CD14-positive monocyte (primary cell): ENCODE measurements around the gene RRAD. TPM values are rescaled to one million over a fixed set of nuclear protein-coding genes. Genes with fewer than 3 reads are reported as not detected.

Source experiments
- DNase-seq, 3 donors: peaks; one replicate each; pipeline ENCODE4 v3.0.0-alpha.2; 2011 to 2022
- H2AFZ ChIP-seq: 2 replicates; pipeline ENCODE4 v1.6.0; 2012; ENCODE audit warnings: mild to moderate bottlenecking, low read depth, low read length, inconsistent platforms; ENCODE audit not compliant: insufficient read depth, poor library complexity, severe bottlenecking
- H3K27ac ChIP-seq, 2 donors: 1 replicate in 1 of 2; 2 replicates in 1 of 2; pipeline ENCODE4 v1.5.1; 2012 to 2013; ENCODE audit warnings: low read length in 2 of 2, control low read depth in 1 of 2, inconsistent platforms in 1 of 2, low read depth in 1 of 2, mild to moderate bottlenecking in 1 of 2
- H3K27me3 ChIP-seq, 2 donors: one replicate each; pipeline versions ENCODE4 v1.6.0 to v1.6.1; 2011 to 2013; ENCODE audit warnings: low read length in 2 of 2; ENCODE audit not compliant: control insufficient read depth in 2 of 2, insufficient read depth in 2 of 2
- H3K36me3 ChIP-seq, 2 donors: replicated peaks in 1 of 2; 1 replicate in 1 of 2; 2 replicates in 1 of 2; pipeline versions ENCODE4 v1.5.1 to v1.6.1; 2012 to 2013; ENCODE audit warnings: low read length in 2 of 2, control low read depth in 1 of 2, inconsistent platforms in 1 of 2, mild to moderate bottlenecking in 1 of 2; ENCODE audit not compliant: insufficient read depth in 2 of 2, control insufficient read depth in 1 of 2
- H3K4me1 ChIP-seq, 2 donors: 1 replicate in 1 of 2; 2 replicates in 1 of 2; pipeline versions ENCODE4 v1.5.1 to v1.6.1; 2012 to 2013; ENCODE audit warnings: low read length in 2 of 2, control low read depth in 1 of 2, inconsistent platforms in 1 of 2, mild to moderate bottlenecking in 1 of 2, moderate library complexity in 1 of 2; ENCODE audit not compliant: insufficient read depth in 2 of 2, control insufficient read depth in 1 of 2
- H3K4me2 ChIP-seq: replicated peaks from 2 replicates; pipeline ENCODE3; 2012; ENCODE audit warnings: low read length, moderate library complexity, mild to moderate bottlenecking; ENCODE audit not compliant: poor library complexity, severe bottlenecking; ENCODE audit errors: extremely low read depth
- H3K4me3 ChIP-seq, 3 experiments: fragments of 200-600 bp in 1 of 3; sonication (generic) in 1 of 3; replicated peaks in 1 of 3; 1 replicate in 2 of 3; 2 replicates in 1 of 3; pipeline ENCODE4 v1.5.1; 2011 to 2013; ENCODE audit warnings: low read length in 3 of 3, mild to moderate bottlenecking in 3 of 3, control low read depth in 2 of 3, low read depth in 2 of 3, inconsistent platforms in 1 of 3, moderate library complexity in 1 of 3
- H3K79me2 ChIP-seq: 2 replicates; pipeline ENCODE4 v1.6.0; 2012; ENCODE audit warnings: mild to moderate bottlenecking, control low read depth, inconsistent platforms, low read length, moderate library complexity; ENCODE audit not compliant: insufficient read depth
- H3K9ac ChIP-seq: 2 replicates; pipeline ENCODE4 v1.6.0; 2017; ENCODE audit warnings: low read length, mild to moderate bottlenecking; ENCODE audit not compliant: insufficient read depth, poor library complexity, severe bottlenecking
- H3K9me3 ChIP-seq, 2 donors: replicated peaks in 1 of 2; 1 replicate in 1 of 2; 2 replicates in 1 of 2; pipeline versions ENCODE4 v1.5.1 to v1.6.1; 2012 to 2013; ENCODE audit warnings: low read length in 2 of 2, control low read depth in 1 of 2; ENCODE audit not compliant: control insufficient read depth in 1 of 2, insufficient read depth in 1 of 2
- H4K20me1 ChIP-seq: 2 replicates; pipeline ENCODE4 v1.6.0; 2012; ENCODE audit warnings: mild to moderate bottlenecking, low read length, control low read depth, moderate library complexity; ENCODE audit not compliant: insufficient read depth
- H3K27ac Mint-ChIP-seq, 7 donors: one replicate each; pipeline ENCODE4 v1.8.0; 2020; ENCODE audit warnings: mild to moderate bottlenecking in 7 of 7, mixed read lengths in 7 of 7, moderate library complexity in 6 of 7, inconsistent platforms in 2 of 7
- H3K27me3 Mint-ChIP-seq, 3 donors: one replicate each; pipeline ENCODE4 v1.8.0; 2021 to 2022; ENCODE audit warnings: low read depth in 3 of 3, mild to moderate bottlenecking in 3 of 3, mixed read lengths in 3 of 3, moderate library complexity in 3 of 3, inconsistent platforms in 1 of 3
- H3K36me3 Mint-ChIP-seq, 2 donors: one replicate each; pipeline ENCODE4 v1.8.0; 2020; ENCODE audit warnings: mixed read lengths in 2 of 2, inconsistent platforms in 1 of 2, mild to moderate bottlenecking in 1 of 2
- H3K4me1 Mint-ChIP-seq: one replicate; pipeline ENCODE4 v1.8.0; 2020; ENCODE audit warnings: mild to moderate bottlenecking, mixed read lengths
- H3K4me3 Mint-ChIP-seq, 2 donors: one replicate each; pipeline ENCODE4 v1.8.0; 2020; ENCODE audit warnings: mild to moderate bottlenecking in 2 of 2, mixed read lengths in 2 of 2, moderate library complexity in 1 of 2
- H3K9me3 Mint-ChIP-seq, 7 donors: one replicate each; pipeline ENCODE4 v1.8.0; 2020 to 2022; ENCODE audit warnings: mixed read lengths in 7 of 7, mild to moderate bottlenecking in 6 of 7, moderate library complexity in 6 of 7, inconsistent platforms in 2 of 7
- WGBS: methylation state at CpG from one replicate; pipeline ENCODE4 v1.1.5; 2013; ENCODE audit warnings: missing lambda C conversion rate; ENCODE audit not compliant: insufficient coverage; 5-methylcytosine and 5-hydroxymethylcytosine counted together
- intact Hi-C, 2 donors: fragments of 100-400 bp; cut with micrococcal nuclease; formaldehyde crosslinking; loops; one replicate each; pipeline versions ENCODE4 v1.15.0 to v1.15.1; 2023
- polyA plus RNA-seq, 3 donors: library from polyadenylated mRNA; depleted of rRNA in 1 of 3; unstranded in 2 of 3; stranded (reverse) in 1 of 3; fragments of 300-500 nt in 2 of 3; fragments of >200 nt in 1 of 3; fragmentation: Illumina TruSeq in 2 of 3; gene quantifications; 1 replicate in 2 of 3; 2 replicates in 1 of 3; pipeline ENCODE4 v1.2.3, GENCODE V29; 2012 to 2021
- TF ChIP-seq, protein P1 (sequence below): fragments of 200-600 bp; IDR thresholded peaks from one replicate; pipeline ENCODE4 v1.8.0; 2022; ENCODE audit warnings: antibody characterized with exemption, mild to moderate bottlenecking

The RRAD gene
- polyA plus RNA-seq, 3 donors: 0.42 to 1.9 (median 0.55) TPM

DNA sequence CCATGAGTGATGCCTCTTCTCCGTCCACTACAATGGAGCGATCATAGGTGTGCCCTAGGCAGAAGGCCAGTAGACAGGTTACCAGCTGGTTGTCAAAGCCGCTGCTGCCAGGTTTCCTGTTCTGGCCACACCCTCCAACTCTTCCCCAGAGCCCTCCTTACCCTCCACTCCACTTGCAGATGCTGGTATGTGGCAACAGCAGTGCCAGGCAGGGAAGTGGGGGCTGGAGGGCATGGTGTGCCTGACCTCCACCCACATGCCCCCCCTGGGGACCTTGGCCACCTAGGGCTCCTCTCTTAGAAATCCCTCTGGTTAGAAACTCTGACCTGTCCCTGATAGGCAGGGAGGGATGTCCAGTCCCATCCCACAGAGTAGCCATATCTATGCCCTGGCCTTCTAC is 1.5 kb downstream of the RRAD start:
- intact Hi-C loops: loop anchor here in 1 of 2 donors (2.0 kb wide), 1 partner anchor 29 kb away; no protein-coding TSS in a partner anchor
- no peak overlapping the region for H3K4me3 ChIP-seq
- H3K4me3 Mint-ChIP-seq: peak overlapping the region in 1 of 2 donors; percentile 76

DNA sequence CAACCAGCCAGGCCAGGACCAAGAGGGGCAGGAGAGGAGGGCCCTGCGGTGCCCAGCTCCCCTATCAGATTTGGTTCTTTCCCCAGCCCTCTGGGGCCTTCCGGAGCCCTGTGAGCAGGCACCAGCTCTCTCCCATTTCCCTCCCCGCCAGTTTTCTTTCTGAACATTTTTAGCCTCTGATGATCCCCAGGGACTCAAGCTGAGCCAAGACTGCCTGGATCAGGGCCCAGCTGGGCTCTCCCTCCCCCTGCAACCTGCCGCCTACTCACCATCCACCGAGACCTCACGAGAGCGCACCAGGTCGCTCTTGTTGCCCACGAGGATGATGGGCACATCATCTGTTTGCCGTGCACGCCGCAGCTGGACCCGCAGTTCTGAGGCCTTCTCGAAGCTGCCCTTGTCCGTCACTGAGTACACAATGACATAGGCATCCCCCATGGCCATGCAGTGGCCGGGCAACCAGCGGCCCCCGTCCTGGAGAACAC is 2.0 kb downstream of the RRAD start:
- H3K4me3 Mint-ChIP-seq: peak overlapping the region in 1 of 2 donors; percentile 76
- Histone ChIP-seq H3K9ac (no peak overlapping the region), H3K27ac (no peak overlapping the region), H3K79me2 (no peaks in the 10 kb centered on the region), H3K36me3 (no peaks in the 10 kb centered on the region), H3K4me1 (peaks cover 20 to 24% of the 10 kb centered on the region in 2 donors), H3K27me3 (peaks cover 17 to 71% of the 10 kb centered on the region in 2 donors), H4K20me1 (no peaks in the 10 kb centered on the region), H3K9me3 (peaks cover 0 to 6% of the 10 kb centered on the region in 2 donors), H3K4me3 (no peak overlapping the region), H3K4me2 (no peak overlapping the region), H2AFZ (no peak overlapping the region)
- intact Hi-C loops: no loop called here
- TF ChIP-seq, protein P1, sequence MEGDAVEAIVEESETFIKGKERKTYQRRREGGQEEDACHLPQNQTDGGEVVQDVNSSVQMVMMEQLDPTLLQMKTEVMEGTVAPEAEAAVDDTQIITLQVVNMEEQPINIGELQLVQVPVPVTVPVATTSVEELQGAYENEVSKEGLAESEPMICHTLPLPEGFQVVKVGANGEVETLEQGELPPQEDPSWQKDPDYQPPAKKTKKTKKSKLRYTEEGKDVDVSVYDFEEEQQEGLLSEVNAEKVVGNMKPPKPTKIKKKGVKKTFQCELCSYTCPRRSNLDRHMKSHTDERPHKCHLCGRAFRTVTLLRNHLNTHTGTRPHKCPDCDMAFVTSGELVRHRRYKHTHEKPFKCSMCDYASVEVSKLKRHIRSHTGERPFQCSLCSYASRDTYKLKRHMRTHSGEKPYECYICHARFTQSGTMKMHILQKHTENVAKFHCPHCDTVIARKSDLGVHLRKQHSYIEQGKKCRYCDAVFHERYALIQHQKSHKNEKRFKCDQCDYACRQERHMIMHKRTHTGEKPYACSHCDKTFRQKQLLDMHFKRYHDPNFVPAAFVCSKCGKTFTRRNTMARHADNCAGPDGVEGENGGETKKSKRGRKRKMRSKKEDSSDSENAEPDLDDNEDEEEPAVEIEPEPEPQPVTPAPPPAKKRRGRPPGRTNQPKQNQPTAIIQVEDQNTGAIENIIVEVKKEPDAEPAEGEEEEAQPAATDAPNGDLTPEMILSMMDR: no peak
- peaks cover 12 to 13% of the 10 kb centered on the region in 2 donors for H3K36me3 Mint-ChIP-seq
- peaks cover 26% of the 10 kb centered on the region for H3K4me1 Mint-ChIP-seq
- H3K27me3 Mint-ChIP-seq: peaks cover 58 to 81% (median 58%) of the 10 kb centered on the region in 3 donors
- DNase-seq: no peak
- H3K27ac Mint-ChIP-seq: no peak overlapping the region
- WGBS: 91% methylated on average over 17 of the region's 18 CpGs
- H3K9me3 Mint-ChIP-seq: peaks cover 0 to 13% (median 9%) of the 10 kb centered on the region in 7 donors

More for the DNA sequence above, 1.5 kb downstream of the RRAD start:
- Histone ChIP-seq H4K20me1 (no peaks in the 10 kb centered on the region), H3K9ac (no peak overlapping the region), H3K27ac (no peak overlapping the region), H3K36me3 (no peaks in the 10 kb centered on the region), H3K27me3 (peaks cover 17 to 71% of the 10 kb centered on the region in 2 donors), H3K9me3 (peaks cover 0 to 6% of the 10 kb centered on the region in 2 donors), H3K4me2 (no peak overlapping the region), H3K79me2 (no peaks in the 10 kb centered on the region), H2AFZ (no peak overlapping the region), H3K4me1 (peaks cover 20 to 24% of the 10 kb centered on the region in 2 donors)
- no peak overlapping the region for H3K27ac Mint-ChIP-seq
- H3K4me1 Mint-ChIP-seq: peaks cover 28% of the 10 kb centered on the region
- peaks cover 58 to 81% (median 60%) of the 10 kb centered on the region in 3 donors for H3K27me3 Mint-ChIP-seq
- H3K9me3 Mint-ChIP-seq: peaks cover 0 to 13% (median 9%) of the 10 kb centered on the region in 7 donors
- peaks cover 12 to 13% of the 10 kb centered on the region in 2 donors for H3K36me3 Mint-ChIP-seq
- DNase-seq: no peak
- WGBS: 60% methylated on average over 2 of the region's 3 CpGs
- TF ChIP-seq, protein P1: no peak
